ENCODE data around the gene OR2T8. TPM values are rescaled to one million over a fixed set of nuclear protein-coding genes. Genes with fewer than 3 reads are reported as not detected.

Gene OR2T8
- polyA plus RNA-seq, 1 experiment = not detected

DNA sequence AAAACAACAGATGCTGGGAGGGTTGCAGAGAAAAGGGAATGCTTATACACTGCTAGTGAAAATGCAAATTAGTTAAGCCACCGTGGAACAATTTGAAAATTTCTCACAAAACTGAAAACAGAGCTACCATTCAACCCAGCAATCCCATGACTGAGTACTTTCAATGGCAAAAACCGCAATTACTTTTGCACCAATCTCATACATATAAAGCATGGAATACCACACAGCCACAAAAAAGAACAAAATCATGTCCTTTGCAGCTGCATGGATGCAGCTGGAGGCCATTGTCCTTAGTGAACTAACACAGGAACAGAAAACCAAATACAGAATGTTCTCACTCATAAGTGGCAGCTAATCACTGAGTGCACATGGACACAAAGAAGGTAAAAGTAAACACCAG lies 6.3 kb upstream of the OR2T8 start:
- Histone ChIP-seq H3K36me3 (ENCODE audit: control insufficient read depth, insufficient read depth, low read length) (no peaks in the 10 kb centered on the region), H3K27me3 (ENCODE audit: control insufficient read depth, insufficient read depth, low read length) (no peaks in the 10 kb centered on the region), H3K4me3 (ENCODE audit: low read depth, low read length) (no peak overlapping the region)
- TF ChIP-seq, protein P1, sequence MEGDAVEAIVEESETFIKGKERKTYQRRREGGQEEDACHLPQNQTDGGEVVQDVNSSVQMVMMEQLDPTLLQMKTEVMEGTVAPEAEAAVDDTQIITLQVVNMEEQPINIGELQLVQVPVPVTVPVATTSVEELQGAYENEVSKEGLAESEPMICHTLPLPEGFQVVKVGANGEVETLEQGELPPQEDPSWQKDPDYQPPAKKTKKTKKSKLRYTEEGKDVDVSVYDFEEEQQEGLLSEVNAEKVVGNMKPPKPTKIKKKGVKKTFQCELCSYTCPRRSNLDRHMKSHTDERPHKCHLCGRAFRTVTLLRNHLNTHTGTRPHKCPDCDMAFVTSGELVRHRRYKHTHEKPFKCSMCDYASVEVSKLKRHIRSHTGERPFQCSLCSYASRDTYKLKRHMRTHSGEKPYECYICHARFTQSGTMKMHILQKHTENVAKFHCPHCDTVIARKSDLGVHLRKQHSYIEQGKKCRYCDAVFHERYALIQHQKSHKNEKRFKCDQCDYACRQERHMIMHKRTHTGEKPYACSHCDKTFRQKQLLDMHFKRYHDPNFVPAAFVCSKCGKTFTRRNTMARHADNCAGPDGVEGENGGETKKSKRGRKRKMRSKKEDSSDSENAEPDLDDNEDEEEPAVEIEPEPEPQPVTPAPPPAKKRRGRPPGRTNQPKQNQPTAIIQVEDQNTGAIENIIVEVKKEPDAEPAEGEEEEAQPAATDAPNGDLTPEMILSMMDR (IDR thresholded peaks at IDR 0.05; ENCODE audit: insufficient read depth, low read depth, low read length) = no peak
- no peak for DNase-seq (ENCODE audit: low read depth)
- ChIA-PET POLR2A (no interaction called here), CTCF (no interaction called here)

DNA sequence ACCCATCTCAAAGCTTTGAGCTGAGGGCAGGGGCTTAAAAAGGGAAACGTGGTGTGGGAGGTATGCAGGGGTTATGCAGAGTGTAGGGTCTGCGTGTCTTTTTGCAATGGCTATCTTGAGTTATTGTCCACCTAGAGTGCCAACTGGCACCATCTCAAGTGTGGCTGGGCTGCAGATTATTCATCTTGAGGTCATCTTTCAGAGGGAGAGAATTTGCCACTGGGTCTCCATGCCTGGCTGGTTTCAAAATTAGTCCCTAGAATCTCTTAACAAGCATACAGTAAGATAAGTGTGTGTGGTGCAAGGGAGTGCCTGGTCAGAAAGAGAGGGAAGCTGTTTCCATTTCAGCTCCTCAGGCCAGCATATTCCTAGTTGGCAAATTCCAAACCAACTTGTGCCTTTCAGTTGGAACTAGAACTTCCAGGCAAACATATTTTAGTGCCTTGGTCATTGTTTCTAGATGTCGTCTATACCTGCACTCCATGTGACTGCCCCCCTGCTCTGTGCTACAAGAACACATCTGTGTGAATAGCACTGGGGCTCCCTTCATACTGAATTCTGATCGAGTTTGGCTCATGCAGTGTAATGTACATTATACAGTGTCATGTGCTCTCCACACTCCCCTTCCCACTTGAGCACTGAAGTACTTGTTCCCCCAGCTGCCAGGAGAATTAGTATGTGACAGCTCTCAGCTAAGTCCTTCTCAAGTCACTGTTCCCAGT lies 5.0 kb upstream of the OR2T8 start:
- TF ChIP-seq, protein P1 (IDR thresholded peaks at IDR 0.05; ENCODE audit: insufficient read depth, low read depth, low read length) = no peak
- H3K27me3 ChIP-seq (ENCODE audit: control insufficient read depth, insufficient read depth, low read length) = no peaks in the 10 kb centered on the region
- CTCF ChIA-PET = interaction anchor here (1.1 kb wide), 1 partner anchor 9 kb away, joined by 3 read pairs; the partner anchor contains the start of gene OR2AJ1
- H3K36me3 ChIP-seq (ENCODE audit: control insufficient read depth, insufficient read depth, low read length) = no peaks in the 10 kb centered on the region
- no peak overlapping the region for H3K4me3 ChIP-seq (ENCODE audit: low read depth, low read length)
- POLR2A ChIA-PET = no interaction called here
- DNase-seq (ENCODE audit: low read depth) = no peak

DNA sequence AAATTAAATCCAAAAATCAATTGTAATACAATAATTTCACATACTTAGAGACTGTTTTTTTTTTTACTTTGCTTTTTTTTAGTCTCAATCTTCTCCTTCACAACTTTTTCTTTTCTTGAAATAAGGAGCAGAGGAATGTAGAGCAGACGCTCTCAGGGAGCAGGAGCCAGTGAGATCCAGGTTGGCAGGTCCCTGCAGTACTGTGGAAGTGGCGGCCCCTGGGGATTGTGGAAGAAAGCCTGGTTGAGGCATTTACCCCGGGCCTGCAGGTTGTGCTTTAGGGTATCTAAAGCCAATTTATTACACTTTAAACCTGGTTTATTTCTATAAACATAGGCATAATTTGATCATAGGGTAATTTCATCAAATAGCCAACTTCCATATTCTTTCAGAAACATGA lies 3.9 kb downstream of the OR2T8 start:
- no peak overlapping the region for H3K4me3 ChIP-seq (ENCODE audit: low read depth, low read length)
- H3K27me3 ChIP-seq (ENCODE audit: control insufficient read depth, insufficient read depth, low read length) = no peaks in the 10 kb centered on the region
- CTCF ChIA-PET = interaction anchor here (1.1 kb wide), 1 partner anchor 8 kb away, joined by 3 read pairs; no protein-coding TSS in a partner anchor
- POLR2A ChIA-PET = no interaction called here
- H3K36me3 ChIP-seq (ENCODE audit: control insufficient read depth, insufficient read depth, low read length) = no peaks in the 10 kb centered on the region
- DNase-seq (ENCODE audit: low read depth) = no peak
- TF ChIP-seq, protein P1 (IDR thresholded peaks at IDR 0.05; ENCODE audit: insufficient read depth, low read depth, low read length) = no peak

DNA sequence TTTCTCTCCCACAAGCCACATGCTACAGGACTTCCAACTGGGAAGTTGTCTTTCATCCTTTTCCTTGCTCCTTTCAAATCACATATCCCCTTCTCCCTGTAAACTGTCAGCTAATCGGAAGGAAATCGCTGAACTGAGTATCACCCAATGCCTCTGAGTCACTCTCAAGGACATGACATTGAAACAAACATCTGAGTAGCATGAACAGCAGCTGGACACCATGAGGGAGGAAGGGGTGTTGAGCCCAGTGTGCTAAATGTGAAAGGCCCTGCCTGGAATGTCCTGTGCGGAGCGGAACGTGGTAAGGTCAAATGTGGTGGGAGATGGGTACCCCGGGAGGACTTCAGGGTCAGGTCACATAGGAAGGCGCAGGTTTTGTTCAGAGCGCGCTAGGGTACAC lies 4.8 kb downstream of the OR2T8 start, which contains the start of gene OR2AJ1:
Gene OR2AJ1, plus strand, starts transcription at position 22 of the 400 bp plus-strand sequence. CDS start 8,880 bp downstream, outside the sequence.
- Histone ChIP-seq H3K36me3 (ENCODE audit: control insufficient read depth, insufficient read depth, low read length) (no peaks in the 10 kb centered on the region), H3K27me3 (ENCODE audit: control insufficient read depth, insufficient read depth, low read length) (no peaks in the 10 kb centered on the region), H3K4me3 (ENCODE audit: low read depth, low read length) (no peak within 1 kb of the TSS)
- POLR2A ChIA-PET = no interaction called here
- CTCF ChIA-PET = interaction anchor here (1.1 kb wide), 1 partner anchor 9 kb away, joined by 3 read pairs; no protein-coding TSS in a partner anchor
- no peak for DNase-seq (ENCODE audit: low read depth)
- TF ChIP-seq, protein P1 (IDR thresholded peaks at IDR 0.05; ENCODE audit: insufficient read depth, low read depth, low read length) = no peak

DNA sequence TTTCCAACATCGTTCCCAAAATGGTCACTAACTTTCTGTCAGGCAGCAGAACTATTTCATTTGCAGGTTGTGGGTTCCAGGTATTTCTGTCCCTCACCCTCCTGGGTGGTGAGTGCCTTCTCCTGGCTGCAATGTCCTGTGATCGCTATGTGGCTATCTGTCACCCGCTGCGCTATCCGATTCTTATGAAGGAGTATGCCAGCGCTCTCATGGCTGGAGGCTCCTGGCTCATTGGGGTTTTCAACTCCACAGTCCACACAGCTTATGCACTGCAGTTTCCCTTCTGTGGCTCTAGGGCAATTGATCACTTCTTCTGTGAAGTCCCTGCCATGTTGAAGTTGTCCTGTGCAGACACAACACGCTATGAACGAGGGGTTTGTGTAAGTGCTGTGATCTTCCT lies 13.9 kb downstream of the OR2T8 start:
- TF ChIP-seq, protein P1 (IDR thresholded peaks at IDR 0.05; ENCODE audit: insufficient read depth, low read depth, low read length) = no peak
- Histone ChIP-seq H3K27me3 (ENCODE audit: control insufficient read depth, insufficient read depth, low read length) (no peaks in the 10 kb centered on the region), H3K36me3 (ENCODE audit: control insufficient read depth, insufficient read depth, low read length) (no peaks in the 10 kb centered on the region), H3K4me3 (ENCODE audit: low read depth, low read length) (no peak overlapping the region)
- ChIA-PET POLR2A (no interaction called here), CTCF (no interaction called here)
- DNase-seq (ENCODE audit: low read depth) = no peak

Measured in BJ (cell line).